ENCODE data around the gene AUTS2.
A peak's percentile ranks its signal among the peaks of the same experiment; 100 is the strongest.

The AUTS2 gene

DNA sequence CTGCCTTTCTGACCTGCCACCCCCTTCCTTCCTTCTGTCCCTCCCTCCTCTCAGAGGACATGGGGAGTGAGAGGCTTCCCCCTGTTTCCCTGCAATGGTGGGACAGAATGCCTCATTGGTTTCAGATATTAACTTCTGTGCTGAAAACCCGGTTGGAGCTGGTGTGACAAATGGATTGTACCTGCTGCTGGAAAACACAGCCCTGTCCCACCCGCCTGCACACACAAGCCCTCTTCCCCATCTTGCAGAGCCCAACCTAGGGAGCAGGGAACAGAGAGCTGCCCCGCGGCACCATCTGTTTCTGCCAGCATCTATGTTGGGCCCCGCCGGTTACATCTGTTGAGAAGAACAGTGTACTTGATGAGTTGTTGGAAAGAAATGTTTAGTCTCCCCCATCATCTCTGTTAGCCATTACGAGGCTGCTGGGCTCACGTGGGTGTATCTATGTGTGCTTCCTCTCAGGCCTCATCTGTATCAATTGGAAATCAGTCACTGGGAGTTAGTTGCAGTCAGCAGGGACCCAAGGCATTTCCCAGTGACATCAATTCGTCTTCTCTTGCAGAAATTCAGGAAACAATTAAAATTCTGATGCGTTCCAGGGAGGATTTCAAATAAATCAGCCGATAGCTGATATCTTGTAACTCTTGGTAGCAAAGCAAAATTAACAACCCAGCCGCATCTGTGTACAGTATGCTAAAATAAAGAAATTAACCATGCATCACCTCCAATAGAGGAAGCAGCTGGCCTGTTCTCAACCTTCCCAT lies 808.1 kb downstream of the AUTS2 start:
- Mint-ChIP-seq H3K4me3 (no peak overlapping the region), H3K4me1 (peaks cover 38% of the 10 kb centered on the region), H3K27me3 (ENCODE audit: low read depth) (peaks cover 2% of the 10 kb centered on the region), H3K36me3 (ENCODE audit: low read depth) (no peaks in the 10 kb centered on the region), H3K27ac (peak overlapping the region; percentile 34 to 82 (median 69)), H3K9me3 (no peaks in the 10 kb centered on the region)
- TF ChIP-seq, protein P1, sequence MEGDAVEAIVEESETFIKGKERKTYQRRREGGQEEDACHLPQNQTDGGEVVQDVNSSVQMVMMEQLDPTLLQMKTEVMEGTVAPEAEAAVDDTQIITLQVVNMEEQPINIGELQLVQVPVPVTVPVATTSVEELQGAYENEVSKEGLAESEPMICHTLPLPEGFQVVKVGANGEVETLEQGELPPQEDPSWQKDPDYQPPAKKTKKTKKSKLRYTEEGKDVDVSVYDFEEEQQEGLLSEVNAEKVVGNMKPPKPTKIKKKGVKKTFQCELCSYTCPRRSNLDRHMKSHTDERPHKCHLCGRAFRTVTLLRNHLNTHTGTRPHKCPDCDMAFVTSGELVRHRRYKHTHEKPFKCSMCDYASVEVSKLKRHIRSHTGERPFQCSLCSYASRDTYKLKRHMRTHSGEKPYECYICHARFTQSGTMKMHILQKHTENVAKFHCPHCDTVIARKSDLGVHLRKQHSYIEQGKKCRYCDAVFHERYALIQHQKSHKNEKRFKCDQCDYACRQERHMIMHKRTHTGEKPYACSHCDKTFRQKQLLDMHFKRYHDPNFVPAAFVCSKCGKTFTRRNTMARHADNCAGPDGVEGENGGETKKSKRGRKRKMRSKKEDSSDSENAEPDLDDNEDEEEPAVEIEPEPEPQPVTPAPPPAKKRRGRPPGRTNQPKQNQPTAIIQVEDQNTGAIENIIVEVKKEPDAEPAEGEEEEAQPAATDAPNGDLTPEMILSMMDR (IDR thresholded peaks at IDR 0.05; ENCODE audit: unreplicated experiment in 3 of 3), result no peak

DNA sequence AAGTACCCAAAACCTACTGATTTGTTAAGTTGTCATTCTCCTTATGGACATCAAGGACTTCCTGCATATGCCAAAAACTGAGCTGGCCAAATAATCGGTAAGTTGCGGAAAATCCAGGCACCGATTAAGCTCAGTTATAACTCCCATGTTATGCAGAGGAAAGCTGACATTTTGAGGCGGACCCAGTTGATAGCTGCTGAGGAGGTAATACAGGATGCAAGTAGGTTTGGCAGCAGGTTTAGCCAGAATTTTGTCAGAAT lies 808.6 kb downstream of the AUTS2 start:
- Mint-ChIP-seq H3K27ac (no peak overlapping the region), H3K4me1 (peaks cover 38% of the 10 kb centered on the region), H3K9me3 (no peaks in the 10 kb centered on the region), H3K36me3 (ENCODE audit: low read depth) (no peaks in the 10 kb centered on the region), H3K4me3 (no peak overlapping the region), H3K27me3 (ENCODE audit: low read depth) (no peaks in the 10 kb centered on the region)
- TF ChIP-seq, protein P1 (IDR thresholded peaks at IDR 0.05; ENCODE audit: unreplicated experiment in 3 of 3), result no peak

DNA sequence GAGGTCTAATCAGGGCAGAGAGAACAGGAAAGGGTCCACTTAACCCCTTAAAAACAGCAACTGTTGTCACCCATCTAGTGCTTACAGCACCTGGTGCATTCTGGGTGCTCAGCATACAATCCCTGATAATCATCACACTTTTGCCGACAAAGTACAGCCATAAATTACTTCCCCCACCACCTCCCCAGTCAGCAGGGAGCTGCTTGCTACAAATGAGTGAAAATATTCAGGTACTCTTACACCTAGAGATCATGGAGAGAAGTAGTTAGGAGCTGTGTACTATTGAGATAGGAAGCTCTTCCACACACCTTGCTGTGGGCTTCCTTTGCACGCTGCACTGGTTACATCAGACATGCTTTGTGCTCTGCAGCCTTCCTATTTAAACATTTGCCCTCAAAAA lies 810.2 kb downstream of the AUTS2 start:
- Mint-ChIP-seq H3K27ac (no peak overlapping the region), H3K9me3 (no peaks in the 10 kb centered on the region), H3K4me3 (no peak overlapping the region), H3K4me1 (peaks cover 37% of the 10 kb centered on the region), H3K36me3 (ENCODE audit: low read depth) (no peaks in the 10 kb centered on the region), H3K27me3 (ENCODE audit: low read depth) (no peaks in the 10 kb centered on the region)
- TF ChIP-seq, protein P1 (IDR thresholded peaks at IDR 0.05; ENCODE audit: unreplicated experiment in 3 of 3), result no peak

DNA sequence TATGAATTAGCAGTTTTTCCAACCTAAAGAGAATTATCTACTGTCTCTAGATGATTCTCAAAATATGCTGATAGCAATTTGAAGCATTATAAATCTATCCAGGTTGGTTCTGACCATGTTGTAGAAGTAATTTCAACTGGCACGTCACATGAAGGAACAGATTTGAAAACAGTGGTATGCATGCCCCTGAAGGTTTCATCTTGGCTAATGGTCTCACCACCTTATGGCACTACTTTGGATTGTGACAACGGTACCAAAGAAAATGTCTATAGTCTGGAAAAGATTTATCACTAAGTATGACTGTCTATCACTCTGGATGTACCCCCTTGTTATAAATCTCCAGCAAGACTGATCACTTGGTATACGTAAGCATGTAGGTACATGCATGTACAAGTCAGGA lies 810.6 kb downstream of the AUTS2 start:
- H3K9me3 Mint-ChIP-seq, result no peaks in the 10 kb centered on the region
- H3K27me3 Mint-ChIP-seq (ENCODE audit: low read depth), result no peaks in the 10 kb centered on the region
- H3K27ac Mint-ChIP-seq, result no peak overlapping the region
- TF ChIP-seq, protein P1 (IDR thresholded peaks at IDR 0.05; ENCODE audit: unreplicated experiment in 3 of 3), result no peak
- no peak overlapping the region for H3K4me3 Mint-ChIP-seq
- no peaks in the 10 kb centered on the region for H3K36me3 Mint-ChIP-seq (ENCODE audit: low read depth)
- H3K4me1 Mint-ChIP-seq, result peaks cover 33% of the 10 kb centered on the region

DNA sequence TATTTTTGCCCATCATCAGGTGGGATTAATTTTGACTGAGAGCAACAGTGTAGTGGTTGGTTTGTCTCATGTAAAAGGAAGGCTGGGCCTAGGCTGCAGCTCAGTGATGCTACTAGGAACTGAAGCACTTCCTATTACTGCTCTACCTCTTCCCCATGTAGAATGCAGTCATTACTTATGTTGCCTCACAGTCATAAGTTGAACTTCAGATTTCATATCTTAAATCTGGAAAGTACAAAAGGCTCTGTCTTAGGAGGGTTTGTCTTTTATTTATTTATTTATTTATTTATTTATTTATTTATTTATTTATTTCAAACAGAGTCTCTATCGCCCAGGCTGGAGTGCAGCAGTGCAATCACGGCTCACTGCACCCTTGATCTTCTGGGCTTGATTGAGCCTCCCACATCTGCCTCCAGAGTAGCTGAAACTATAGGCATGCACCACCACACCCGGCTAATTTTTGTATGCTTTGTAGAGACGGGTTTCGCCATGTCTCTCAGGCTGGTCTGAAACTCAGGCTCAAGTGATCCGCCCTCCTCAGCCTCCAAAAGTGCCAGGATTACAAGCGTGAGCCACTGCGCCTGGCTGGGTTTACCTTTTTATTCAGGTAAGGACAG lies 812.0 kb downstream of the AUTS2 start:
- Mint-ChIP-seq H3K4me1 (peaks cover 21% of the 10 kb centered on the region), H3K9me3 (no peaks in the 10 kb centered on the region), H3K36me3 (ENCODE audit: low read depth) (no peaks in the 10 kb centered on the region), H3K4me3 (no peak overlapping the region), H3K27me3 (ENCODE audit: low read depth) (peaks cover 3% of the 10 kb centered on the region), H3K27ac (no peak overlapping the region)
- TF ChIP-seq, protein P1 (IDR thresholded peaks at IDR 0.05; ENCODE audit: unreplicated experiment in 3 of 3), result no peak

DNA sequence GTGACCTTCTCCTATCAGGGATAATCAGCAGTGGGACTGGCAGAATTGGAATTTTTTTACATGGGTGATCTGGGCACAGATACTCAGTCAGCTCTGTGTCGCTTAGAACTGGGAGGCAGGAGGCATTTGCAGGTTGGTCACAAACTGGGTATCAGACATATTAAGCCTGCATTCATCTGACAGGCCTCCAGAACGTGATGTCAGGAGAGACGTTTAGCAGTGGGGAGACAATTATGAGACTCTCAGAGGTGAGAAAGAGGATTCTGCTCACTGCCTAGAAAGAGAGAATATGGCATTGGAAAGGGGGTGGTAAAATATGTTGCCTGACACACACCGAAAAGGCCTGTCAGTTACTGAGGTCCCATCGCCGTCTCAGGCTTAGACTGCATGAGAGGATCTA lies 816.1 kb downstream of the AUTS2 start:
- Mint-ChIP-seq H3K4me3 (no peak overlapping the region), H3K36me3 (ENCODE audit: low read depth) (no peaks in the 10 kb centered on the region), H3K9me3 (no peaks in the 10 kb centered on the region), H3K27me3 (ENCODE audit: low read depth) (peaks cover 4% of the 10 kb centered on the region), H3K4me1 (peaks cover 13% of the 10 kb centered on the region), H3K27ac (no peak overlapping the region)
- TF ChIP-seq, protein P1 (IDR thresholded peaks at IDR 0.05; ENCODE audit: unreplicated experiment in 3 of 3), result no peak
